ENCODE data around the gene SYNPR. TPM values are rescaled to one million over a fixed set of nuclear protein-coding genes. Genes with fewer than 3 reads are reported as not detected.

SYNPR gene
- total RNA-seq, 1 donor = not detected

DNA sequence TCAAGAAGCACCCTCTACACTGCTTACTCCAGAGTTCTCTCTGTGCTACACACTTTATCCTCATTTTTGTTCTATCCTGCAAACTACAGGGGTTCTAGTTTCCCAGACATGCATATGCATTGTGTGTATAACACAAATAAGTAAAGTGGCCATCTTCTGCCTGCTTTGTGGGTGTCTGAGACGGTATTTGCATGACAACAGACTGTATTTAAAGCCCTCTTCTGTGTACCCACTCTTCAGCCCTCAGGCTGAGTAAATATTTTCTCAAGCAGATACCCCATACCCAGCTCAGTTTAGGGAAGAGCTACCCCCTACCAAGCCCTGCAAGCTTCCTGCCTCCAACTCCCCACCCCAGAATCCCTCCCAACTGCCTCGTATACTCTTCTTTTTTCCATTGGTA is 31.7 kb downstream of the SYNPR start:
- Histone ChIP-seq H3K27ac (ENCODE audit: low read depth, low read length) (no peak overlapping the region), H3K36me3 (ENCODE audit: insufficient read depth, low read length) (no peaks in the 10 kb centered on the region), H3K79me2 (ENCODE audit: insufficient read depth, low read length) (no peaks in the 10 kb centered on the region), H4K20me1 (ENCODE audit: insufficient read depth, low read length) (no peaks in the 10 kb centered on the region), H3K4me2 (ENCODE audit: insufficient read depth, low read length) (no peak overlapping the region), H2AFZ (ENCODE audit: low read length) (no peak overlapping the region), H3K4me1 (ENCODE audit: insufficient read depth, low read length) (no peaks in the 10 kb centered on the region), H3K27me3 (ENCODE audit: insufficient read depth, low read length) (no peaks in the 10 kb centered on the region), H3K9me3 (ENCODE audit: low read depth, low read length) (no peaks in the 10 kb centered on the region), H3K4me3 (ENCODE audit: insufficient read depth, low read length) (no peak overlapping the region)
- DNase-seq (ENCODE audit: insufficient read length, low spot score, missing footprints) = no peak
- TF ChIP-seq, protein P1, sequence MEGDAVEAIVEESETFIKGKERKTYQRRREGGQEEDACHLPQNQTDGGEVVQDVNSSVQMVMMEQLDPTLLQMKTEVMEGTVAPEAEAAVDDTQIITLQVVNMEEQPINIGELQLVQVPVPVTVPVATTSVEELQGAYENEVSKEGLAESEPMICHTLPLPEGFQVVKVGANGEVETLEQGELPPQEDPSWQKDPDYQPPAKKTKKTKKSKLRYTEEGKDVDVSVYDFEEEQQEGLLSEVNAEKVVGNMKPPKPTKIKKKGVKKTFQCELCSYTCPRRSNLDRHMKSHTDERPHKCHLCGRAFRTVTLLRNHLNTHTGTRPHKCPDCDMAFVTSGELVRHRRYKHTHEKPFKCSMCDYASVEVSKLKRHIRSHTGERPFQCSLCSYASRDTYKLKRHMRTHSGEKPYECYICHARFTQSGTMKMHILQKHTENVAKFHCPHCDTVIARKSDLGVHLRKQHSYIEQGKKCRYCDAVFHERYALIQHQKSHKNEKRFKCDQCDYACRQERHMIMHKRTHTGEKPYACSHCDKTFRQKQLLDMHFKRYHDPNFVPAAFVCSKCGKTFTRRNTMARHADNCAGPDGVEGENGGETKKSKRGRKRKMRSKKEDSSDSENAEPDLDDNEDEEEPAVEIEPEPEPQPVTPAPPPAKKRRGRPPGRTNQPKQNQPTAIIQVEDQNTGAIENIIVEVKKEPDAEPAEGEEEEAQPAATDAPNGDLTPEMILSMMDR (IDR thresholded peaks at IDR 0.05; ENCODE audit: extremely low read depth, low read depth, low read length) = no peak

DNA sequence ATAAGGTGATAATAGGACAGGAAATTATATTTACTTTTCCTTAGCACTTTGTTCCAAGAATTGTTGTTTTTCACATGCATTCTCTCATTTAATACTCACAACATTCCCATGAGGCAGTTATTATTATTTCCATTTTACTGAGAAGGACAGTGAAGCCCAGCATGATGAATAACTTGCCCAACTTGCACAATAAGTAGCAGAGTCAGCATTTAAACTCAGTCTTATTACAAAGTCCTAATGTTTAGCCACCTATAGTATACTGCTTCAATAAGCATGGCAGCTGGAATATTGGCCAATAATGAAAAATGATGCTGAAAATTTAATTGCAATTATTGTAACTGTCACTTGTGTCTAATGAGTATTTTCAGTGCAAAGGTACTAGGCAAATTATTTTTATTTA is 45.7 kb downstream of the SYNPR start:
- Histone ChIP-seq H3K4me3 (ENCODE audit: insufficient read depth, low read length) (no peak overlapping the region), H3K9me3 (ENCODE audit: low read depth, low read length) (no peaks in the 10 kb centered on the region), H3K4me1 (ENCODE audit: insufficient read depth, low read length) (no peaks in the 10 kb centered on the region), H3K79me2 (ENCODE audit: insufficient read depth, low read length) (no peaks in the 10 kb centered on the region), H3K27me3 (ENCODE audit: insufficient read depth, low read length) (no peaks in the 10 kb centered on the region), H3K27ac (ENCODE audit: low read depth, low read length) (no peak overlapping the region), H2AFZ (ENCODE audit: low read length) (no peak overlapping the region), H3K4me2 (ENCODE audit: insufficient read depth, low read length) (no peak overlapping the region), H4K20me1 (ENCODE audit: insufficient read depth, low read length) (no peaks in the 10 kb centered on the region), H3K36me3 (ENCODE audit: insufficient read depth, low read length) (no peaks in the 10 kb centered on the region)
- TF ChIP-seq, protein P1 (IDR thresholded peaks at IDR 0.05; ENCODE audit: extremely low read depth, low read depth, low read length) = no peak
- DNase-seq (ENCODE audit: insufficient read length, low spot score, missing footprints) = no peak

- no peaks in the 10 kb centered on the region for H3K36me3 ChIP-seq (ENCODE audit: insufficient read depth, low read length)
- H3K4me3 ChIP-seq (ENCODE audit: insufficient read depth, low read length) = no peak overlapping the region
- no peak overlapping the region for H2AFZ ChIP-seq (ENCODE audit: low read length)
- no peaks in the 10 kb centered on the region for H4K20me1 ChIP-seq (ENCODE audit: insufficient read depth, low read length)
- DNase-seq (ENCODE audit: insufficient read length, low spot score, missing footprints) = no peak
- no peaks in the 10 kb centered on the region for H3K79me2 ChIP-seq (ENCODE audit: insufficient read depth, low read length)
- H3K27ac ChIP-seq (ENCODE audit: low read depth, low read length) = no peak overlapping the region
- H3K9me3 ChIP-seq (ENCODE audit: low read depth, low read length) = no peaks in the 10 kb centered on the region
- H3K27me3 ChIP-seq (ENCODE audit: insufficient read depth, low read length) = no peaks in the 10 kb centered on the region
- H3K4me1 ChIP-seq (ENCODE audit: insufficient read depth, low read length) = no peaks in the 10 kb centered on the region
- H3K4me2 ChIP-seq (ENCODE audit: insufficient read depth, low read length) = no peak overlapping the region
- TF ChIP-seq, protein P1 (IDR thresholded peaks at IDR 0.05; ENCODE audit: extremely low read depth, low read depth, low read length) = no peak
These were observed 46.5 kb downstream of the SYNPR start for GRCh38 chr3:63324621-63325020.

- Histone ChIP-seq H3K36me3 (ENCODE audit: insufficient read depth, low read length) (no peaks in the 10 kb centered on the region), H3K27ac (ENCODE audit: low read depth, low read length) (no peak overlapping the region), H3K4me2 (ENCODE audit: insufficient read depth, low read length) (no peak overlapping the region), H3K4me3 (ENCODE audit: insufficient read depth, low read length) (no peak overlapping the region), H3K9me3 (ENCODE audit: low read depth, low read length) (no peaks in the 10 kb centered on the region), H3K79me2 (ENCODE audit: insufficient read depth, low read length) (no peaks in the 10 kb centered on the region), H4K20me1 (ENCODE audit: insufficient read depth, low read length) (no peaks in the 10 kb centered on the region), H3K4me1 (ENCODE audit: insufficient read depth, low read length) (no peaks in the 10 kb centered on the region), H2AFZ (ENCODE audit: low read length) (no peak overlapping the region), H3K27me3 (ENCODE audit: insufficient read depth, low read length) (no peaks in the 10 kb centered on the region)
- TF ChIP-seq, protein P1 (IDR thresholded peaks at IDR 0.05; ENCODE audit: extremely low read depth, low read depth, low read length) = no peak
- no peak for DNase-seq (ENCODE audit: insufficient read length, low spot score, missing footprints)
These were observed 47.3 kb downstream of the SYNPR start for GRCh38 chr3:63325386-63325785.
